Fibroblast of lung (primary cell): Measurements from ENCODE around the gene RASGRF2. TPM values are rescaled to one million over a fixed set of nuclear protein-coding genes. Genes with fewer than 3 reads are reported as not detected.
"Not testable (repeated sequence)": the region's sequence is repeated elsewhere in the genome, so short reads cannot be mapped to it uniquely, and the experiment has no call there.

ENCODE experiments used
- DNase-seq, 2 donors: peaks; one replicate each; pipeline versions ENCODE4 v3.0.0 to v3.0.0-alpha.2; 2010; ENCODE audit warnings: low read depth in 2 of 2
- H2AFZ ChIP-seq: 2 replicates; pipeline ENCODE4 v1.5.1; 2012; ENCODE audit warnings: low read length, control low read depth, inconsistent platforms
- H3K27ac ChIP-seq: 2 replicates; pipeline ENCODE4 v1.5.1; 2011; ENCODE audit warnings: low read length, control low read depth; ENCODE audit not compliant: insufficient read depth
- H3K27me3 ChIP-seq: 2 replicates; pipeline ENCODE4 v1.5.1; 2011; ENCODE audit warnings: mild to moderate bottlenecking, low read length; ENCODE audit not compliant: control insufficient read depth, insufficient read depth
- H3K36me3 ChIP-seq: 2 replicates; pipeline ENCODE4 v1.5.1; 2011; ENCODE audit warnings: low read length; ENCODE audit not compliant: control insufficient read depth, insufficient read depth
- H3K4me1 ChIP-seq: 2 replicates; pipeline ENCODE4 v1.5.1; 2011; ENCODE audit warnings: low read length; ENCODE audit not compliant: control insufficient read depth, insufficient read depth; ENCODE audit errors: extremely low read depth
- H3K4me2 ChIP-seq: 2 replicates; pipeline ENCODE4 v1.5.1; 2011; ENCODE audit warnings: low read length, control low read depth; ENCODE audit not compliant: insufficient read depth; ENCODE audit errors: extremely low read depth
- H3K4me3 ChIP-seq, 4 experiments: fragments of 200-600 bp in 1 of 4; sonication (generic) in 1 of 4; replicated peaks in 1 of 4; 2 replicates each; pipeline ENCODE4 v1.5.1; 2011 to 2016; ENCODE audit warnings: low read length in 4 of 4, low read depth in 3 of 4, mild to moderate bottlenecking in 3 of 4, control low read depth in 2 of 4, inconsistent platforms in 1 of 4, mixed read lengths in 1 of 4; ENCODE audit not compliant: insufficient read depth in 1 of 4; ENCODE audit errors: control extremely low read depth in 1 of 4
- H3K79me2 ChIP-seq: 2 replicates; pipeline ENCODE4 v1.5.1; 2012; ENCODE audit warnings: mild to moderate bottlenecking, low read length, inconsistent platforms; ENCODE audit not compliant: control insufficient read depth, insufficient read depth
- H3K9ac ChIP-seq: 2 replicates; pipeline ENCODE4 v1.5.1; 2011; ENCODE audit warnings: mild to moderate bottlenecking, low read length, control low read depth; ENCODE audit not compliant: insufficient read depth
- H3K9me3 ChIP-seq: 2 replicates; pipeline ENCODE4 v1.5.1; 2012; ENCODE audit warnings: low read depth, low read length; ENCODE audit not compliant: control insufficient read depth, insufficient read depth
- H4K20me1 ChIP-seq: 2 replicates; pipeline ENCODE4 v1.5.1; 2011; ENCODE audit warnings: low read length; ENCODE audit not compliant: control insufficient read depth, insufficient read depth; ENCODE audit errors: extremely low read depth
- CTCF ChIP-seq, 2 donors: IDR thresholded peaks in 1 of 2; conservative IDR thresholded peaks in 1 of 2; 1 replicate in 1 of 2; 2 replicates in 1 of 2; pipeline ENCODE4 v1.5.1; 2011 to 2012; ENCODE audit warnings: low read length in 2 of 2, control low read depth in 1 of 2, inconsistent platforms in 1 of 2, low read depth in 1 of 2, mild to moderate bottlenecking in 1 of 2
- EZH2 ChIP-seq: IDR thresholded peaks from 2 replicates; pipeline ENCODE4 v1.5.1; 2012; ENCODE audit warnings: low read length, control low read depth, mild to moderate bottlenecking; ENCODE audit errors: missing control alignments
- polyA plus RNA-seq, 2 donors: library from polyadenylated mRNA; depleted of rRNA in 1 of 2; stranded (reverse) in 1 of 2; unstranded in 1 of 2; fragments of >200 nt; gene quantifications; 2 replicates each; pipeline ENCODE4 v1.2.1, GENCODE V29; 2011 to 2012; ENCODE audit warnings: missing spikeins in 1 of 2
- total RNA-seq: library from RNA; depleted of rRNA; stranded (reverse); fragments of >200 nt; gene quantifications from 2 replicates; pipeline ENCODE4 v1.2.1, GENCODE V29; 2014

The RASGRF2 gene
- total and polyA plus RNA-seq, 2 donors (not counting 1 experiment from before 2014, with no cell fraction given) = 3.5 to 19.5 TPM

GRCh38 chr5:81254886-81255559, 294.9 kb downstream of the RASGRF2 start:
- DNase-seq = no peak
- TF ChIP-seq CTCF (conservative IDR thresholded peaks at IDR 0.05 in 1 of 2, IDR thresholded peaks at IDR 0.05 in 1 of 2; ENCODE audit: low read depth in 1 of 2, low read length in 2 of 2) (no peak), EZH2 (no peak)
- Histone ChIP-seq H3K4me1 (no peaks in the 10 kb centered on the region), H3K36me3 (no peaks in the 10 kb centered on the region), H3K9ac (no peak overlapping the region), H3K79me2 (no peaks in the 10 kb centered on the region), H3K9me3 (no peaks in the 10 kb centered on the region), H3K27me3 (no peaks in the 10 kb centered on the region), H4K20me1 (no peaks in the 10 kb centered on the region), H3K27ac (no peak overlapping the region), H2AFZ (no peak overlapping the region), H3K4me2 (no peak overlapping the region), H3K4me3 (no peak overlapping the region)

GRCh38 chr5:81256766-81257165, 296.6 kb downstream of the RASGRF2 start:
- no peak for DNase-seq
- no peaks in the 10 kb centered on the region for H3K4me1 ChIP-seq

GRCh38 chr5:81262796-81263195, 302.6 kb downstream of the RASGRF2 start:
- H3K4me1 ChIP-seq, DNase-seq, H3K9ac ChIP-seq, H3K4me2 ChIP-seq, H3K27me3 ChIP-seq, H2AFZ ChIP-seq, H3K79me2 ChIP-seq, H4K20me1 ChIP-seq, H3K27ac ChIP-seq, H3K9me3 ChIP-seq, H3K36me3 ChIP-seq, H3K4me3 ChIP-seq: not testable (repeated sequence)

More at GRCh38 chr5:81256766-81257165, 296.6 kb downstream of the RASGRF2 start:
- H2AFZ ChIP-seq = no peak overlapping the region
- H3K4me2 ChIP-seq = no peak overlapping the region
- no peaks in the 10 kb centered on the region for H3K27me3 ChIP-seq
- H3K4me3 ChIP-seq = no peak overlapping the region
- no peaks in the 10 kb centered on the region for H3K36me3 ChIP-seq
- H3K9me3 ChIP-seq = no peaks in the 10 kb centered on the region
- no peak overlapping the region for H3K27ac ChIP-seq
- TF ChIP-seq CTCF (conservative IDR thresholded peaks at IDR 0.05 in 1 of 2, IDR thresholded peaks at IDR 0.05 in 1 of 2; ENCODE audit: low read depth in 1 of 2, low read length in 2 of 2) = no peak
- TF ChIP-seq EZH2 = no peak
- no peaks in the 10 kb centered on the region for H3K79me2 ChIP-seq
- H3K9ac ChIP-seq = no peak overlapping the region
- no peaks in the 10 kb centered on the region for H4K20me1 ChIP-seq
